Sigmoid colon (tissue), 3 donors: ENCODE results near the gene DNAH7.
"Not testable (repeated sequence)": the region's sequence is repeated elsewhere in the genome, so short reads cannot be mapped to it uniquely, and the experiment has no call there.

Source experiments
- POLR2A ChIP-seq, 2 donors: fragments of 450-650 bp; IDR thresholded peaks; one replicate each; pipeline ENCODE4 v1.6.1; 2016; ENCODE audit warnings: antibody characterized with exemption in 2 of 2, mild to moderate bottlenecking in 2 of 2, moderate library complexity in 2 of 2
- TF ChIP-seq, protein P1 (sequence below), 4 experiments: fragments of 450-650 bp in 3 of 4; fragments of 200-600 bp in 1 of 4; IDR thresholded peaks; one replicate each; pipeline ENCODE4 v1.5.1; 2016 to 2019; ENCODE audit warnings: antibody characterized with exemption in 4 of 4, mild to moderate bottlenecking in 3 of 4, moderate library complexity in 2 of 4

GRCh38 chr2:196089448-196089847 is 20.8 kb upstream of the DNAH7 start:
- TF ChIP-seq, protein P1, sequence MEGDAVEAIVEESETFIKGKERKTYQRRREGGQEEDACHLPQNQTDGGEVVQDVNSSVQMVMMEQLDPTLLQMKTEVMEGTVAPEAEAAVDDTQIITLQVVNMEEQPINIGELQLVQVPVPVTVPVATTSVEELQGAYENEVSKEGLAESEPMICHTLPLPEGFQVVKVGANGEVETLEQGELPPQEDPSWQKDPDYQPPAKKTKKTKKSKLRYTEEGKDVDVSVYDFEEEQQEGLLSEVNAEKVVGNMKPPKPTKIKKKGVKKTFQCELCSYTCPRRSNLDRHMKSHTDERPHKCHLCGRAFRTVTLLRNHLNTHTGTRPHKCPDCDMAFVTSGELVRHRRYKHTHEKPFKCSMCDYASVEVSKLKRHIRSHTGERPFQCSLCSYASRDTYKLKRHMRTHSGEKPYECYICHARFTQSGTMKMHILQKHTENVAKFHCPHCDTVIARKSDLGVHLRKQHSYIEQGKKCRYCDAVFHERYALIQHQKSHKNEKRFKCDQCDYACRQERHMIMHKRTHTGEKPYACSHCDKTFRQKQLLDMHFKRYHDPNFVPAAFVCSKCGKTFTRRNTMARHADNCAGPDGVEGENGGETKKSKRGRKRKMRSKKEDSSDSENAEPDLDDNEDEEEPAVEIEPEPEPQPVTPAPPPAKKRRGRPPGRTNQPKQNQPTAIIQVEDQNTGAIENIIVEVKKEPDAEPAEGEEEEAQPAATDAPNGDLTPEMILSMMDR (IDR thresholded peaks at IDR 0.05) = not testable (repeated sequence)
- TF ChIP-seq POLR2A (IDR thresholded peaks at IDR 0.05) = not testable (repeated sequence)
